Naive thymus-derived CD4-positive, alpha-beta T cell (primary cell): ENCODE data around the gene FRMD4B. TPM values are rescaled to one million over a fixed set of nuclear protein-coding genes. Genes with fewer than 3 reads are reported as not detected.
A peak's percentile ranks its signal among the peaks of the same experiment; 100 is the strongest.

Source experiments
- ATAC-seq: fragments of 150-1000 bp; cut with Tn5 transposase; 2 replicates; pipeline ENCODE4 v1.10.0; 2021; ENCODE audit warnings: mild to moderate bottlenecking, moderate library complexity
- CTCF ChIA-PET: fragments of 350-600 bp; sonication (Branson Sonifier 250); formaldehyde crosslinking; loops from one replicate; lab custom pipeline; 2021; ENCODE audit warnings: antibody characterized with exemption; lab: Charles Lee
- POLR2A ChIA-PET: fragments of 350-600 bp; sonication (Branson Sonifier 250); formaldehyde crosslinking; loops from one replicate; lab custom pipeline; 2021; ENCODE audit warnings: antibody characterized with exemption, inconsistent platforms; lab: Charles Lee
- DNase-seq, 9 donors: peaks; one replicate each; pipeline versions ENCODE4 v3.0.0 to v3.0.0-alpha.2; 2020 to 2022; ENCODE audit warnings: mixed read lengths in 1 of 9
- H3K27ac ChIP-seq: one replicate; pipeline ENCODE4 v1.7.0; 2013; ENCODE audit warnings: mild to moderate bottlenecking, low read depth, low read length, moderate library complexity
- H3K27me3 ChIP-seq, 2 donors: one replicate each; pipeline ENCODE4 v1.7.0; 2013; ENCODE audit warnings: low read length in 2 of 2, mild to moderate bottlenecking in 2 of 2, moderate library complexity in 2 of 2; ENCODE audit not compliant: control insufficient read depth in 2 of 2, insufficient read depth in 2 of 2
- H3K36me3 ChIP-seq, 3 experiments: 1 replicate in 2 of 3; 2 replicates in 1 of 3; pipeline ENCODE4 v1.7.0; 2013; ENCODE audit warnings: low read length in 3 of 3, mild to moderate bottlenecking in 3 of 3, moderate library complexity in 1 of 3; ENCODE audit not compliant: insufficient read depth in 3 of 3, control insufficient read depth in 2 of 3
- H3K4me1 ChIP-seq, 2 donors: one replicate each; pipeline ENCODE4 v1.7.0; 2013; ENCODE audit warnings: low read length in 2 of 2, mild to moderate bottlenecking in 2 of 2, moderate library complexity in 1 of 2; ENCODE audit not compliant: control insufficient read depth in 2 of 2, insufficient read depth in 2 of 2
- H3K4me3 ChIP-seq: 2 replicates; pipeline ENCODE4 v1.7.0; 2013; ENCODE audit warnings: mild to moderate bottlenecking, low read length
- H3K9me3 ChIP-seq, 3 experiments: 1 replicate in 2 of 3; 2 replicates in 1 of 3; pipeline ENCODE4 v1.7.0; 2013; ENCODE audit warnings: low read length in 3 of 3; ENCODE audit not compliant: control insufficient read depth in 2 of 3
- H3K27ac Mint-ChIP-seq, 9 donors: one replicate each; pipeline ENCODE4 v1.8.0; 2020 to 2022; ENCODE audit warnings: mixed read lengths in 9 of 9, mild to moderate bottlenecking in 8 of 9, moderate library complexity in 5 of 9, inconsistent platforms in 2 of 9
- H3K27me3 Mint-ChIP-seq, 5 donors: one replicate each; pipeline ENCODE4 v1.8.0; 2021 to 2022; ENCODE audit warnings: mixed read lengths in 5 of 5, mild to moderate bottlenecking in 1 of 5
- H3K36me3 Mint-ChIP-seq, 5 donors: one replicate each; pipeline ENCODE4 v1.8.0; 2020 to 2022; ENCODE audit warnings: mixed read lengths in 5 of 5, mild to moderate bottlenecking in 3 of 5, inconsistent platforms in 1 of 5
- H3K4me1 Mint-ChIP-seq, 7 donors: one replicate each; pipeline ENCODE4 v1.8.0; 2020 to 2022; ENCODE audit warnings: mixed read lengths in 7 of 7, mild to moderate bottlenecking in 3 of 7, inconsistent platforms in 1 of 7
- H3K4me3 Mint-ChIP-seq, 10 donors: one replicate each; pipeline ENCODE4 v1.8.0; 2020 to 2022; ENCODE audit warnings: mild to moderate bottlenecking in 10 of 10, mixed read lengths in 10 of 10, moderate library complexity in 6 of 10, inconsistent platforms in 2 of 10
- H3K9me3 Mint-ChIP-seq, 11 donors: one replicate each; pipeline ENCODE4 v1.8.0; 2020 to 2022; ENCODE audit warnings: mixed read lengths in 11 of 11, mild to moderate bottlenecking in 4 of 11, inconsistent platforms in 1 of 11, moderate library complexity in 1 of 11
- intact Hi-C, 2 donors: fragments of 100-400 bp; cut with micrococcal nuclease; formaldehyde crosslinking; loops; one replicate each; pipeline ENCODE4 v1.15.1; 2023
- polyA plus RNA-seq, 2 donors: library from polyadenylated mRNA; unstranded; fragments of 300-500 nt; fragmentation: Illumina TruSeq; gene quantifications; one replicate each; pipeline ENCODE4 v1.2.3, GENCODE V29; 2021
- total RNA-seq, 6 experiments: library from RNA in 5 of 6; stranded (reverse) in 5 of 6; gene quantifications; 1 replicate in 5 of 6; 2 replicates in 1 of 6; pipeline ENCODE4 v1.2.3 and lab custom pipeline; 2021 to 2026

FRMD4B gene
- total and polyA plus RNA-seq, 7 experiments from 2014 or later: 0.59 to 32.2 (median 5.6) TPM; not detected in 1

DNA sequence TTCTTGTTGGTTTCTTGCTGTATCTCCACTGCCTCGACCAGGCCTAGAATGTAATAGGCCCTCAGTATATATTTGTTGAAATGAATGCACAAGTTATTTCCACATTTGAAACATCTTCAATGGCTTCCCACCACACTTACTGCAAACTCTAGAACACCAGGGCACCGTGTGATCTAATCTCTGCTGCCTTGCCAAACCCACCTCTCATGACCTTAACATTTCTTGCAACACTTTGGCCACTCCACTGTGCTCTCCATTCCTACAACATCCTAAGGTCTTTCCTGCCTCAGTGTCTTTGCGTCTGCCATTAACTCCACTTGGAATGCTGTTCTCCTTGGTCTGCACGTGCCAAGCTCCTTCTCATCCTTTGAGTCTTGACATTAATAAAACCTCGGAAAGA, 14.1 kb downstream of the FRMD4B start:
- no peak overlapping the region for H3K27ac Mint-ChIP-seq
- H3K4me1 ChIP-seq: peaks cover 20 to 24% of the 10 kb centered on the region in 2 donors
- H3K36me3 Mint-ChIP-seq: peaks cover 0 to 4% (median 0%) of the 10 kb centered on the region in 5 donors
- no peaks in the 10 kb centered on the region for H3K27me3 ChIP-seq
- peaks cover 0 to 2% (median 0%) of the 10 kb centered on the region in 11 donors for H3K9me3 Mint-ChIP-seq
- no peak overlapping the region for H3K4me3 ChIP-seq
- no peaks in the 10 kb centered on the region for H3K36me3 ChIP-seq
- POLR2A ChIA-PET: no interaction called here
- H3K27ac ChIP-seq: no peak overlapping the region
- intact Hi-C loops: no loop called here
- peaks cover 17 to 41% (median 32%) of the 10 kb centered on the region in 7 donors for H3K4me1 Mint-ChIP-seq
- DNase-seq: no peak
- no peaks in the 10 kb centered on the region for H3K9me3 ChIP-seq
- H3K4me3 Mint-ChIP-seq: no peak overlapping the region
- CTCF ChIA-PET: no interaction called here
- ATAC-seq: no peak
- peaks cover 0 to 11% (median 8%) of the 10 kb centered on the region in 5 donors for H3K27me3 Mint-ChIP-seq

DNA sequence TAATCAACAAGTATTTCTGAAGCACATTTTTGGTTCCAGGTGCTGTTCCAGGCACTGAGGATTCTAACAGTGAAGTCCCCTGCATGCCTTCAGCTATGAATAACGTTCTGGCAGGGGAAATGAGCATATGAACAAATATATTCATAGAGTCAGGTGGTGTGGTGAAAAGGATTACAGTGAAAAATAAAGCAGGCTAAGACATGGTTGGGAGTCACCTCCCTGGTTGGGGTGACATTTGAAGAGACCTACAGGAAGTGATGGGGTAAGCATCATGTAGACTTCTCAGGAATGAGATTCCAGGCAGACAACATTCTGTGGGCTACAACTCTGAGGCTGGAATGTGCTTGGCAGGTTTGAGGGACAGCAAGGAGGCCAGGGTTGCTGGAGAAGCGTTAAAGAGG, 15.0 kb downstream of the FRMD4B start:
- Histone ChIP-seq H3K27me3 (no peaks in the 10 kb centered on the region), H3K36me3 (no peaks in the 10 kb centered on the region), H3K4me1 (peaks cover 20 to 24% of the 10 kb centered on the region in 2 donors), H3K27ac (no peak overlapping the region), H3K4me3 (no peak overlapping the region), H3K9me3 (no peaks in the 10 kb centered on the region)
- H3K4me1 Mint-ChIP-seq: peaks cover 17 to 41% (median 32%) of the 10 kb centered on the region in 7 donors
- peaks cover 0 to 2% (median 0%) of the 10 kb centered on the region in 11 donors for H3K9me3 Mint-ChIP-seq
- peak overlapping the region in 6 of 10 donors; percentile 4 to 58 (median 25) for H3K4me3 Mint-ChIP-seq
- DNase-seq (no peak), ATAC-seq (no peak)
- POLR2A ChIA-PET: no interaction called here
- CTCF ChIA-PET: no interaction called here
- H3K27me3 Mint-ChIP-seq: peaks cover 0 to 11% (median 8%) of the 10 kb centered on the region in 5 donors
- intact Hi-C loops: no loop called here
- H3K36me3 Mint-ChIP-seq: peaks cover 0 to 4% (median 0%) of the 10 kb centered on the region in 5 donors
- peak overlapping the region in 1 of 9 donors; percentile 22 for H3K27ac Mint-ChIP-seq

DNA sequence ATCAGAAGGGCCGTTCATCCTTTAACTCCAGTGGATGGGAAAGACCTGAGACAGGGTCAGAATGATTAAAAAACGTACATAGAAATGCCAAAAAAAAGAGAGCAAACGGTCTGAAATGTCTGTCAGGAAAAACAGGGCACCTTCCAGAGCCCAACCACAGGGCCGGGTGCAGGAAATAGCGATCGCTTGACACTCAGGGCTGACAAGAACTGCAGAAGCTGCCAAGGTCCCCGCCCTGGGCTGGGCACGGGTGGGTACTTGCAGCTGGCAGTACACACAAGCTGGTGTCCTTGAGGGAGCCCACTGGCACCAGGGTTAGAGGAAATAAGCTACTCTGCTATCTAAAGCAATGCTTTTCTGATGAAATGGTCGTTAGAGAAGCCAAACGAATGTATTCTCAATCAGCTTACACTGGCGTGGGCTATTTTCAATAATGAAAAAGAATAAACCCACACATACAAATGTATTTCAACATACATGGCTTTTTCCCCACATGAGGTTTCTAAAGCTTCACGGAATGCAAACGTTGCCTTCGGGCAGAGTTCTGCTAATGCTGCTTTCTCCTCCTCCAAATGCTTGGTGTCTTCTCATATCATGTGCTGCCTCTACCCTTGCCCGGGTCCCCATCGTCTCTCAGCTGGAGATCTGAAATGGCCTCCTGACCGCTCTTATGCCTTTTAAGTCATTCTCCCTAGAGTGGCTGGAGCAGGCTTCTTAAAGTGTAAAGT, 15.6 kb downstream of the FRMD4B start:
- ChIA-PET CTCF (no interaction called here), POLR2A (no interaction called here)
- Histone ChIP-seq H3K9me3 (no peaks in the 10 kb centered on the region), H3K4me3 (no peak overlapping the region), H3K36me3 (no peaks in the 10 kb centered on the region), H3K27ac (no peak overlapping the region), H3K4me1 (peaks cover 20 to 24% of the 10 kb centered on the region in 2 donors), H3K27me3 (no peaks in the 10 kb centered on the region)
- H3K9me3 Mint-ChIP-seq: peaks cover 0 to 2% (median 0%) of the 10 kb centered on the region in 11 donors
- peaks cover 17 to 41% (median 32%) of the 10 kb centered on the region in 7 donors for H3K4me1 Mint-ChIP-seq
- DNase-seq (peak in 5 of 9 donors; percentile 2 to 30 (median 12)), ATAC-seq (peak; percentile 68)
- peak overlapping the region in 2 of 9 donors; percentile 18 to 67 for H3K27ac Mint-ChIP-seq
- H3K4me3 Mint-ChIP-seq: peak overlapping the region in 9 of 10 donors; percentile 17 to 60 (median 37)
- peaks cover 0 to 11% (median 8%) of the 10 kb centered on the region in 5 donors for H3K27me3 Mint-ChIP-seq
- intact Hi-C loops: no loop called here
- H3K36me3 Mint-ChIP-seq: peaks cover 0 to 4% (median 0%) of the 10 kb centered on the region in 5 donors

DNA sequence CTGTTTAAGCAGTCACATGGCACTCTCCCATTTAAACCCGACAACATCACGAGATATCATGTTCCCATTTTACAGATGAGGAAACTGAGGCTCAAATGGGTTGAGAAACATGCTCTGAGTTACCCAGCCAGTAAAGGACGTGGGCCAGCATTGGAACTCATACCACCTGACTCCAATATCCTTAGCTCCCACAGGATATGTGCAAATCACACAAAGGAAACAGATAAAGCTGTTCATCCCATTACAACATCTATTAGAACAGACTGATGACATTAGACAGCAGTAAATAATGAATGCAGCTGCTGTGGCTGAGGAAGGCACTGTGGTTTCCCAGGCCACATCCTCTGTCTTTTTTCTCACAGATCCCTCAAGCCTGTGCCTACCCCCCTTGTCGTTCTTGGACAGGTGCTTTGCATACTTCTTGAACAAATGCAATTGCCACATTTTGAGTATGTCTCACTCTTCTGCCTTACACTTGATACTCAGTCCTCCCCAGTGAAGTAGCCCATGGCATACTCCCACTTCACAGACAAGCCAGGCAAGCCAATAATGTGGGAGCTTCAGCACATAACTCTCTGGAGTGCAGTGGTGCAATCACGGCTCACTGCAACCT, 17.7 kb downstream of the FRMD4B start:
- intact Hi-C loops: loop anchor here in 1 of 2 donors (2.0 kb wide), 1 partner anchor 41 kb away; no protein-coding TSS in a partner anchor
- peak overlapping the region in 4 of 10 donors; percentile 26 to 60 (median 38) for H3K4me3 Mint-ChIP-seq
- H3K36me3 Mint-ChIP-seq: peaks cover 0 to 4% (median 0%) of the 10 kb centered on the region in 5 donors
- peak overlapping the region in 2 of 9 donors; percentile 5 to 26 for H3K27ac Mint-ChIP-seq
- ATAC-seq (peak; percentile 58), DNase-seq (peak in 3 of 9 donors; percentile 9 to 24 (median 13))
- Histone ChIP-seq H3K36me3 (no peaks in the 10 kb centered on the region), H3K4me3 (no peak overlapping the region), H3K27ac (no peak overlapping the region), H3K4me1 (peaks cover 20 to 24% of the 10 kb centered on the region in 2 donors), H3K27me3 (no peaks in the 10 kb centered on the region), H3K9me3 (no peaks in the 10 kb centered on the region)
- POLR2A ChIA-PET: no interaction called here
- peaks cover 0 to 11% (median 7%) of the 10 kb centered on the region in 5 donors for H3K27me3 Mint-ChIP-seq
- peaks cover 0 to 2% (median 0%) of the 10 kb centered on the region in 11 donors for H3K9me3 Mint-ChIP-seq
- CTCF ChIA-PET: no interaction called here
- peaks cover 17 to 41% (median 32%) of the 10 kb centered on the region in 7 donors for H3K4me1 Mint-ChIP-seq

DNA sequence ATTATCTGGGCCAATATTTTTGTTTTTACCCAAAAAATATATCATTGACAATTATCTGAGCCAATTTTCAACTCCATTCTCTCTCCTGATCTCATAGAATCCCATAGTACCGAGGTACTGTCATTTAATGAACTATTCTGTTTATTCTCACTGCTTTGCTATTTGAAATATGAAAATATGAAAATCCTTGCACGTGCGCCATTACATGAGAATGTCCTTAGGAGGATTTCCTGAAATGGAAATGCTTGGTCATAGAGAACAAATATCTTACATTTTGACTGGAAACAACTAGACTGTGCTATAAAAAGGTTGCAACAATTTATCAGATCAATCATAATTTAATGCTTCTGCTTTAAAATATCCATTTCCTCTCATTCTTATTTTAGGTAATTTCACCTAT, 18.3 kb downstream of the FRMD4B start:
- Mint-ChIP-seq H3K9me3 (peaks cover 0 to 2% (median 0%) of the 10 kb centered on the region in 11 donors), H3K4me3 (no peak overlapping the region), H3K4me1 (peaks cover 17 to 41% (median 32%) of the 10 kb centered on the region in 7 donors), H3K36me3 (peaks cover 0 to 4% (median 0%) of the 10 kb centered on the region in 5 donors), H3K27ac (no peak overlapping the region), H3K27me3 (peaks cover 3 to 8% (median 4%) of the 10 kb centered on the region in 5 donors)
- H3K9me3 ChIP-seq: no peaks in the 10 kb centered on the region
- CTCF ChIA-PET: no interaction called here
- peaks cover 20 to 24% of the 10 kb centered on the region in 2 donors for H3K4me1 ChIP-seq
- POLR2A ChIA-PET: no interaction called here
- no peaks in the 10 kb centered on the region for H3K36me3 ChIP-seq
- ATAC-seq (no peak), DNase-seq (no peak)
- H3K4me3 ChIP-seq: no peak overlapping the region
- no peaks in the 10 kb centered on the region for H3K27me3 ChIP-seq
- intact Hi-C loops: no loop called here
- H3K27ac ChIP-seq: no peak overlapping the region

DNA sequence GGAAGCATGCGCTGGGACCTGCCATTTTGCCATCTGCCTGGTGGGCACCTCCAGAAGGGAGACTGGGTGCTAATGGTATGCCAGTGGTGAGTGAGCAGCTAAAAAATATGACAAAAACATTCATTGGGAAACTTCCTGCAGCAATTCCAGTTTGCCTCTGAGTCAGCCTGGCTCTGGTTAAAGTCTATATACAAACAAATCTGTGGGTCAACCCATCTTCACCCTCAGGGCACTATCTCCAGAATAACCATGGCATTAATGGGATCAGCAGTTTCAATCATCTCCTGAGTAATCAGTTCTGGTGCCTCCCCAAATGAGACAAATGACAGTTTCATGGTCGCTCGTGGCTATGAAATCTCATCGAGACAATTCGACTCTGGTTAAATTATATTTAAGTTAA, 21.5 kb downstream of the FRMD4B start:
- Mint-ChIP-seq H3K36me3 (no peaks in the 10 kb centered on the region), H3K27me3 (peaks cover 0 to 25% (median 6%) of the 10 kb centered on the region in 5 donors), H3K27ac (no peak overlapping the region), H3K9me3 (peaks cover 0 to 3% (median 0%) of the 10 kb centered on the region in 11 donors), H3K4me1 (peaks cover 8 to 19% (median 17%) of the 10 kb centered on the region in 7 donors), H3K4me3 (no peak overlapping the region)
- Histone ChIP-seq H3K27ac (no peak overlapping the region), H3K9me3 (no peaks in the 10 kb centered on the region), H3K4me1 (peaks cover 10 to 13% of the 10 kb centered on the region in 2 donors), H3K27me3 (no peaks in the 10 kb centered on the region), H3K4me3 (no peak overlapping the region), H3K36me3 (no peaks in the 10 kb centered on the region)
- DNase-seq: no peak
- CTCF ChIA-PET: no interaction called here
- POLR2A ChIA-PET: no interaction called here
- ATAC-seq: no peak
- intact Hi-C loops: no loop called here
